ENCODE measurements around the gene SAMD8.
"Not testable (repeated sequence)": the region's sequence is repeated elsewhere in the genome, so short reads cannot be mapped to it uniquely, and the experiment has no call there.

Gene SAMD8

DNA sequence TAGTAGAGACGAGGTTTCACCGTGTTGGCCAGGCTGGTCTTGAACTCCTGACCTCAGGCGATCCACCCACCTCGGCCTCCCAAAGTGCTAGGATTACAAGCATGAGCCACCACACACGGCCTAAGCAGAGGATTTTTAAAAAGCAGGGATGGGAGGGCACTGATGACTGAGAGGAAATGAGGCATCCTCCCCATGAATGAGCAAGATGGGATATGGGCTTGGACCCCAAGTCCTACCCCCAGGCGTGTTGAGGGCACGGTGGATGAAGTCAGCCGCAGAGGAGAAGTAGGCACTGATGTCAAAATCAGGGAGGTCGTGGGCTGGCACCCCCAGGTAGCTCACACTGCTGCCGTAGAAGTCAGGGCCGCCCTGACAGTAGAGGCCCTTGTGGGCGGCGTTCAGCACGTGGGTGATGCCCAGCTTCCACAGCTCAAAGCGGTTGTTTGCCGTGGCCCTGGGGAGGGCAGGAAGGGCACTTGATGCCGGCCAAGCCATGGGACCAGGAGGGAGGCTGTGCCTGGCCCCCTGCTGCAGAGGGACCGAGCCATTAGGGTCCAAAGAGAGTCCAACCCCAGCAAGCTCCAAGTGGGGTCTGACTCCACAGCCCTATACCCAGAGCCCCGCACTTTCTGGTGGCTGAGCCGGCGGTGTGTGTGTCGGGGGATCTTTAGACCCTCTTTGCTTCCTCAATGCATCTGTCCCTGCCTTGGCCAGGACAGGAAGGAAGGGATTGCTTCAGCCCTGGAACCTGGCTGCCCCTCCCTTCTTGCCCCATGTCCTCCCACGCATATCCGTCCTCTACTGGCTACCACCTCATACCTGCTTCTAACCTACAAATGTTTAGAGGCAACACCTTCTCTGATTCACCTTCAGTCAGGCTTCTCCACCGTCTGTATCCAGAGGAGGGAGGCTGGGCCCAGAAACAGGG lies 3.4 kb upstream of the SAMD8 start:
- no peak for FAIRE-seq

DNA sequence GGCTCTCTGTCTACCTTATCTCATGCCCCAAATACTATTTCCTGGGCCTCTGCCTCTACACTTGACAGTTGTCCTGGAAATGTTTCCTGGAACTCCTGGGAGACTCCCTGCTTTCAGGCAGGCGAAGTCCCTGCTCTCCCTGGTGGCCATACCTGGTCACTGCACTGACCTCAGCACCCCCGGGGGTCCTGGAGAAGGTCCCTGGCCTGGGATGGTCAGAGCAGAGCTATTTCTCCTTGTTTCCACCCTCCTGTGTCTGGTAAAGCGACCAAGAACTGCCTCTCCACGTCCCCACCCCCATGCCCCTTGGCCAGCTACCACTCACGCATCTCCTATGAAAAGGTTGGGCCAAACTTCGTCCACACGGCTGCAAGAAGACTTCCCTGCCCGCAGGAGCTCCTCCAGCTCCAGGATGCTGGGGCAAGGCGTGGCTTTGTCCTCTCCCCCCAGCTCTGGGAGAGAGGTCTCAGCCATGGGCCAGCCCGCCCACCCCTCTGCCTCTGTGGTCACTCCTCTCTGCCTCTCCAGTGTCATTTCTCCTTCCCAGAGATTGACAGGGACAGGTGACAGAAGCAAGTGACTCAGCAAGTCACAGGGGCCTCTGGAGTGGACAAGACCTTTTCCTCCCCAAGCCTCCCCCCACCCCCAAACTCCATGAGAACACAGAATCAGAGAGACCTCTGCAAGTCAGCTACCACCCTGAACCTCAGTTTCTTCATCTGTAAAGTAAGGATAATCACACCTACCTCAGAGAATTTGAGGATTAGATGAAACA lies 2.6 kb upstream of the SAMD8 start:
- no peak for FAIRE-seq

DNA sequence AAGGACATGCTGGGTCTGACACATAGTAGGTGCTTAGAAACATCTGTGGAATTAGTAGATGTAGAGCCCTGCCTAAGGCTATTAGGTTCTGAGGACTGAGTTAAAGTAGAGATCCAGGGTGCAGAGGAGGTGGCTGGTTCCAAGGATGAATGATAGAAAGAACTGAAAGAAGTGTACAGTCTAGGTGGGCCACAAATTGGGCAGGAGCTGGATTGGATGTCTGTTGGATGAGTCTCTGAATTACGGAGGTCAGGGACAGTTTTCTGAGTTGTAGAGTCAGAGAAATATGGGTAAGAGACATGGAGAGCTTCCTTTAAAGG lies 2.0 kb upstream of the SAMD8 start:
- no peak for FAIRE-seq

DNA sequence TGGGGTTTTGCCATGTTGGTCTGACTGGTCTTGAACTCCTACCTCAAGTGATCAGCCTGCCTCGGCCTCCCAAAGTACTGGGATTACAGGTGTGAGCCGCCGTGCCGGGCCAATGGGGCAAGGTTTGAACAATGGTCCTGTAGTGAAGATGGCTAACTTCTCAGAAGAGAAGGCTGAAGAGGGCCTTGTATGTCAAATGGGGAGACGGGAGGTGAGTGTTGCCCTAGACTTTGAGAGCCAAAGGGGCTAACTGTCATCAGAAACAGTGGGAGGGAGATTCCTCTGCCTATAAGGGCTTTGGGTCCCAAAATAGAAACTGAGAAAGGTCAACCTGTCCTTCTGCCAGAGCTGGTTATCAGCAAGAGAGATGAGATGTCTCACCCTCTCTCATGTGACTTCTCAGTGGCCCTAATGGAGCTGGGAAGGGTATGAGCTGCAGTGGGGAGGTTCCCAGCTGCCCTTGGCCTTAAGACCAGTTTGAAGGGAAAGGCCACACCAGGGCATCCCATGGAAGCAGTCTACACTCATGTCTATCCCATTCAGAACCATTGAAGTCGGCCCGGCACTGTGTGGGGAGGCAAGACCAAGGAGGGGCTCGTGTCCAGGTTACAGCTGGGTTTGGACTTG lies 1.3 kb upstream of the SAMD8 start:
- FAIRE-seq: no peak

DNA sequence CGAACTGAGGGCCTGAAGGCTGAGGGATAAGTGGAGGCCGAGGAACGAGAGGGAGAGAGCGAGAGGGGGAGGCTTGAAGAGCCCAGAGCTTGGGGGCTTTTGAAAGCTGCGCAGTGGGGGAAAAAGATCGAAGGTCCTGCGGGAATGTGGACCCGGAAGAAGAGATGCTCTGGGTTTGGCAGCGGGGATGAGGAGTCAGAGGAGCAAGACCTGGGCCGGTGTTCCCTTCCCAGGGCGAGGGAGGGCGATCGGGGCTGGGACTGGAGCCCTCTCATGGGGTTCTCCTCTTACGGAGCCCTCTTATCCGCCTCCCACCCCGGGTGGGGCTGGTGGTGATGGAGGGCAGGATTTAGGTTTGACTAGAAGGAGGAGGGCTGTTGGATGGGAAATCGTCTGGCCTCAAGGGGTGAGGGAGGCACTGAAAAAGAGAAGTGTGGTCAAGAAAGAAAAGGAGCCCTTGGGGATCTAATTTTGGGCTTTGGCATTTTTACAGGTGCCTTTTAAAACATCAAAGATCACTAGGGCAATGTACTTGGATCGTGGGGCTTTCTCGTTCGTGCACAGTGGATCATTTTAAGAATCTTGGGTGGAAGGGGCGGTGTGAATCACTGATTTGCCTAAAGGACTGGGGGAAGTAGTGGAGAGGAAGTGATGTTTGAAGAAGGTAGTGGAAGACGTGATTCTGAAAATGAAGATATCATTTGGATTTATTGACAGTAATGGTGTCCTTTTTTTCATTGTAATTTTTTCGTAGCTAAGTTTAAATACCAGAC lies 637 bp downstream of the SAMD8 start:
- no peak for FAIRE-seq

DNA sequence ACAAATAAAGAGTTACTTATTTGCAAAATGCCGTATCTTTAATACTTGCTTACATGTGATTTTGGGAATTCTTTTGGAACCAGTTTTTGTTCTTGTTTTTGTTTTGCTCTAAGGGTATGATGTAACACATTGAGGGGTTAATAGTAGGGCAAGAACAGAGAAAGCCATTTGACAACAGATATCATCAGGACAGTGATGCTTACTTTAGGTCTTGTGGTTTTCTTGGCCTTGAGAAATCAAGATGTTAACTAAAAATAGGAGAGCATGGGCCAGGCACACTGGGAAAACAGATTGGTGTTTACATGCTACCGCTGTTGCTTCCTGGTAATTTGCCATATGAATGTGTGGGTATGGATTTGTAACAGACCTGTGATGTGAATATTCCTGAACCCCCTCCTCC lies 3.7 kb downstream of the SAMD8 start:
- no peak for FAIRE-seq

DNA sequence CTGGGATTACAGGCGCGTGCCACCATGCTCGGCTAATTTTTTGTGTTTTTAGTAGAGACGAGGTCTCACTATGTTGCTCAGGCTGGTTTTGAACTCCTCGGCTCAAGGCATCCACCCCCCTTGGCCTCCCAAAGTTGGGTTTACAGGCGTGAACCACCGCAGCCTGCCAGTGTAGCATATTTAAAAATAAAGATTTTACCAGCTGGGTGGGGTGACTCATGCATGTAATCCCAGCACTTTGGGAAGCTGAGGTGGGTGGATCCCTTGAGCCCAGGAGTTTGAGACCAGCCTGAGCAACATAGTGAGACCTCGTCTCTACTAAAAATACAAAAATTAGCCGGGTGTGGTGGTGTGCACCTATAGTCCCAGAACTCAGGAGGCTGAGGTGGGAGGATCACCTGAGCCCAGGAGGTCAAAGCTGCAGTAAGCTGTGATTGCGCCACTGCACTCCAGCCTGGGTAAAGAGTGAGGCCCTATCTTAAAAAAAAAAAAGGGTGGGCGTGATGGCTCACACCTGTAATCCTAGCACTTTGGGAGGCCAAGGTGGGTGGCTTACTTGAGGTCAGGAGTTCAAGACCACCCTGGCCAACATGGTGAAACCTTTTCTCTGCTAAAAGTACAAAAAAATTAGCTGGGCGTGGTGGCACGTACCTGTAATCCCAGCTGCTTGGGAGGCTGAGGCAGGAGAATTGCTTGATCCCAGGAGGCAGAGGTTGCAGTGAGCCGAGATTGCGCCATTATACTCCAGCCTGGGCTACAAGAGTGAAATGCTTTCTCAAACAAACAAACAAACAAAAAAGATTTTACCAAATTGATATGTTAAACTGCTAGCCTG lies 5.7 kb downstream of the SAMD8 start:
- FAIRE-seq: not testable (repeated sequence)

DNA sequence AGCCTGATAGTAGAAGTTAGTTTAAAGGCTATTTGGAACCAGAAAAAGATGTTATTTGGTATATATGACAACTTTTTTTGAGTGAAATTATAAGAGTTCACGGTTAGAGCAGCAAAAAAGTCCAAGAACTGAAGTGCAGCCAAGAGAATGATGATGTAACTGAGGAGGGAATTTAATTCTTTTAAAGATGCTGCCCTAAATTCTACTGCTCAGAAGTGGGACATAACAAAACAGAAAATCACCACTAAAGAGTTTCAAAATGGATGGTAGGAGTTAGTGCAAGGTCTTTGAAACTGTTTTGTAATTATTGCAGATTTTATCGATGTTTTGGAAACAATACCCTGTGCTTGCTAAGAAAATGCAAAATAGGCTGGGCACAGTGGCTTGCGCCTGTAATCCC lies 6.5 kb downstream of the SAMD8 start:
- no peak for FAIRE-seq

DNA sequence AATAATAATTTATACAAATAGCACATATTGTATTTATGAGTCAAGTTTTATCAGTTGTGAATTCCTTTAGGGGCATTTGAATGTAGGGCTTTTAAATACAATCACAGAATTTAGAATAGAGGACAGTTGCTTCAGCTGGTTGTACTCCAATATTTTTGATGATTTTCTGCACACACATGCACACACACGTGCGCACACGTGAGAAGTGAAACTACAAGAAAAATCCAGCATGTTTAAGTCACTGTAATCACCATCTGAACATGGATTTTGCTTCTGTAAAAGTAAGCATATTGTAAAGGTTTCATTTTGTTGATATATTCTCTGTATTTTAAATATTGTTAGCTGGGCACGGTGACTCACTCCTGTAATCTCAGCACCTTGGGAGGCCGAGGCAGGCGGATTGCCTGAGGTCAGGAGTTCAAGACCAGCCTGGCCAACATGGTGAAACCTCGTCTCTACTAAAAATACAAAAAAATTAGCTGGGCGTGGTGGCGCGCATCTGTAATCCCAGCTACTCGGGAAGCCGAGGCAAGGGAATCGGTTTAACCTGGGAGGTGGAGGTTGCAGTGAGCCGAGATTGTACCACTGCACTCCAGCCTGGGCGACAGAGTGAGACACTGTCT lies 8.1 kb downstream of the SAMD8 start:
- not testable (repeated sequence) for FAIRE-seq

DNA sequence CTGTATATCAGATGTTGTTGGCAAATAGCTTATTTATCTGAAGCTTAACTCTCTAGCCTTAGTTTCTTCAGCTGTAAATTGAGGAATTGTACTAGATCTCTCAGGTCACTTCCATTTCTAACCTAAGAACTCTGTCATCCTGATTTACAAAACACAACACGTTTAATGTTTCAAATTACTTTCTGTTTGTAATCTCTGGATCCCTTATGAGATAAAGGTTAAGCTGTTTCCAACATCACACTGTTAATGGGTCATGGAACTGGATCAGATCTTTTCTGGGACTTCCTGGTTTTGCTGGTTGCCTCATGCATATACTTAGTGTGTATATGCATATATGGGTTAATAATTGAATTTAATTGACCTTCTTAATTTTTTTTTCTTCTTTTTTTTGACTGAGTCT lies 9.9 kb downstream of the SAMD8 start:
- FAIRE-seq: no peak

DNA sequence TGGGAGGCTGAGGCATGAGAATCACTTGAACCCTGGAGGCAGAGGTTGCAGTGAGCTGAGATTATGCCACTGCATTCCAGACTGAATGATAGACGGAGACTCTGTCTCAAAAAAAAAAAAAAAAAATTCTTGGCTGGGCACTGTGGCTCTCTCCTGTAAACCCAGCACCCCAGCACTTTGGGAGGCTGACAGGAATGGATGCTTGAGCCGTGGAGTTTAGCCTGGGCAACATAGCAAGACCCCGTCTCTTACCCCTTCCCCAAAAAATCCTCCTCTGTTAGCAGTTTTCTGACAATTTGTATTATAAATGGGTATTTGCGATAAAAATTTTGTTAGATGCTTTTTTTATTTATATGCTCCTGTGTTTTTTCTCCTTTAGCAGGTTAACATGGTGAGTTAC lies 11.0 kb downstream of the SAMD8 start:
- FAIRE-seq: no peak

DNA sequence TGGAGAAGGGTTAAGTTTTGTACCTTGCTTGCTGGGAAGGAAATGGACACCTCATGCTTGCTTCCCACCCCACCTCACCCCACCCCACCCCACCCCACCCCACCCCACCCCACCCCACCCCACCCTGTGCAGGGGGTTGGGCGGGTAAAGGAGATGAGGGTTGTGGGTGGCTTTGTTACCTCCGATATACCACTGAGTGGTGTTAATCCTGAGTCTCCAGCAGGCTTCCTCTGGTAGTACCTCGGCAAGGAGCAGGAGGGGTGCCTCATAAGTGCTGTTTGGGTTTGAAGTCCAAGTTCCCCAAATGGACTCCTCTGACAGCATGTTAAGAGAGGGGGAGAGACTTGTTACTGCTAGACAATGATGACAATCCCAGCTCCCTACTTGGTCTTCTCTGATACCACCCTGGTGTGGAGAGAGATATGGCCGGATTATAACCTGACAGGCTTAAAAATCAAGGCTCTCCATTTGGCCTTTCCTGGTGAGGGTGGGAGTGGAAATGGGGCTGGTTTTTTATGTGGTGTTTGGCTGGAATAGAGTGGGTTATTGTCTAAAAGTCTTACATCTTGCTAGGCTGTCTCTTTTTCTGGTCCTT lies 11.7 kb downstream of the SAMD8 start:
- FAIRE-seq: no peak

DNA sequence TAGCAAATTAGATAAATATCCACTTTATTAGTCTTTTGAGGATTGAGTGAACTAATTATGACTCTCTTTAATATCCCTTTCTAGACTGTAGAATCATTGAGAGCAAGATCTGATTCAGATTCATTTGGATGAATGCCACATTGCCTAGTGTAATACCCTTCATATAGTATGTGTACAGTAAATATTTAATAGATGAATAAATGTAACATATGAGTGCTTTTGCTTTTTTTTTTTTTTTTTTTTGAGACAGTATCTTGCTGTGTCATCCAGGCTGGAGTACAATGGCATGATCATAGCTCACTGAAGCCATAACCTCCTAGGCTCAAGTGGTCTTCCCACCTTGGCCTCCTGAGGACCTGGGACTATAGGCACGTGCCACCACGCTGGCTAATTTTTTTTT lies 14.8 kb downstream of the SAMD8 start:
- FAIRE-seq: no peak

DNA sequence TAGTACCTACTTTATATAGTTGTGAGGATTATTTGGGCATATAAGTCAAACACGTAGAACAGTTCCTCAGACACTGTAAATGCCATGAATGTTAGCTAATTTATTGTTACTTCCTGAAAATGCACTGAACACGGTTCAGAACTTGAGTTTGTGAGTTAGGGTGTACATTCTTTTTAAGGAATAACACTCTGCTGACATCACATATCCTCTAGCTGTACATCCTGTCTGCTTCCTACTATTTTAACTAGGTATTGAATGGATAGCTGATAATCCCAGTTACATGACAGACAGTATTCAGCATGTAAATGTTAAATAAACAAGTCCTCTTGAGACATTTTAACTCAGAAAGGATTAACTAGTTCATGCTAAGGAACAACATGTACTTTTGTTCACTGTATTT lies 16.0 kb downstream of the SAMD8 start:
- FAIRE-seq: no peak

DNA sequence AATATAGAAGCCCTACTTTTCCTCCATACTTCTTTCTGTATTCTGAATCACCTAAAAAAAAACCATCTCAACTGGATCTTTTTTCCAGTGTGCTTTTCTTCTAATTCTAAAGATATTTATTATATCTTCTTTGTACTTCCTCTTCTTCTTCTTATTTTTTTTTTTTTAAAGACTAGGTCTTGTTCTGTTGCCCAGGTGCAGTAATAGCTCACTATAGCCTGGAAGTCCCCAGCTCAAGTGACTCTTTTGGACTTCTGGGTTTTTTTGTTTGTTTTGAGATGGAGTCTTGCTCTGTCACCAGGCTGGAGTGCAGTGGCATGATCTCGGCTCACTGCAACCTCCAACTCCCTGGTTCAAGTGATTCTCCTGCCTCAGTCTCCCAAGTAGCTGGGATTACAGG lies 17.5 kb downstream of the SAMD8 start:
- FAIRE-seq: not testable (repeated sequence)

DNA sequence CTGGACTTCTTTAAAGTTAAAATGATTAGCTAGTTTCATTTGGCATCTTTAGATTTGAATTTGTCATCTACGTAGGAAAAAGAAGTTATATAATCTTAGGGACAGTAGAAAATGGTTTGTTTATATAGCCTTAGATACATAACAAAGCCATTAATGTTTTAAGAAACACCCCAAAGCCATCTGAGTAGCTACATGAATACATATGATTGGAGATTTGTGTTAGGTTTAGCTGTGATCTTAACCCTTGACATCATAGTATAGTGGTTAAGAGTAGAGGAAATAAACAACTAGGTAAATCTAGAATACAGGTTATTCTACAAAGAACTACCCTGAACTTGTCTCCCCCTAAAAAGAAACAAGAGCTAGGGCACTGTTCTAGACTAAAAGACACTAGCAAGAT lies 18.1 kb downstream of the SAMD8 start:
- FAIRE-seq: no peak

DNA sequence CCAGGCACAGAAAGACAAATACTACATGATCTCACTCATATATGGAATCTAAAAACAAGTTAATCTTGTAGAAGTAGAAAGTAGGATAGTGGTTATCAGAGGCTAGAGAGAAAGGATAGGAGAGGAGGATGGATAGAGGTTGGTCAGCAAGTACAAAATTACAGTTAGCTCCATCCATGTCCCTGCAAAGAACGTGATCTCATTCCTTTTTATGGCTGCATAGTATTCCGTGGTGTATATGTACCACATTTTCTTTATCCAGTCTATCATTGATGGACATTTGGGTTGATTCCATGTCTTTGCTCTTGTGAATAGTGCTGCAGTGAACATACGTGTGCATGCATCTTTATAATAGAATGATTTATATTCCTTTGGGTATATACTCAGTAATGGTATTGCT lies 22.2 kb downstream of the SAMD8 start:
- FAIRE-seq: not testable (repeated sequence)

DNA sequence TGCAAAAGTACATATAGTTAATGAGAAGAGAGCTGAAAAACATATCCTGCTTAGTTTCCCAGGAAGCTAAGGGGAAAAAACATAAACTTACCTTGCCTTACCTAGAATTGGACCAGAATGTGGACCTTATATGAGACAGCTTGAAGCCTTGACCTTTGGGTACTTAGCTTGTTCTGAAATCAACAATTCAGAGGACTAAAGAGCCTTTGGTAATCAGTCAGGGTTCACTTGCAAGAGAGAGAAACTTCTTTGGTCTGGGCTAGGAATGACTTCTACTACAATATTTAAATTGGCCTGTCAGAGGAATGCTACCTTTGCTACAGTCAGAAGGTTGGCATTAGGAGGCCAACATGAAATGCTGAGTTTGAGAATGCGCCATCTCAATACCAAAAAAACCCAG lies 24.9 kb downstream of the SAMD8 start:
- no peak for FAIRE-seq

DNA sequence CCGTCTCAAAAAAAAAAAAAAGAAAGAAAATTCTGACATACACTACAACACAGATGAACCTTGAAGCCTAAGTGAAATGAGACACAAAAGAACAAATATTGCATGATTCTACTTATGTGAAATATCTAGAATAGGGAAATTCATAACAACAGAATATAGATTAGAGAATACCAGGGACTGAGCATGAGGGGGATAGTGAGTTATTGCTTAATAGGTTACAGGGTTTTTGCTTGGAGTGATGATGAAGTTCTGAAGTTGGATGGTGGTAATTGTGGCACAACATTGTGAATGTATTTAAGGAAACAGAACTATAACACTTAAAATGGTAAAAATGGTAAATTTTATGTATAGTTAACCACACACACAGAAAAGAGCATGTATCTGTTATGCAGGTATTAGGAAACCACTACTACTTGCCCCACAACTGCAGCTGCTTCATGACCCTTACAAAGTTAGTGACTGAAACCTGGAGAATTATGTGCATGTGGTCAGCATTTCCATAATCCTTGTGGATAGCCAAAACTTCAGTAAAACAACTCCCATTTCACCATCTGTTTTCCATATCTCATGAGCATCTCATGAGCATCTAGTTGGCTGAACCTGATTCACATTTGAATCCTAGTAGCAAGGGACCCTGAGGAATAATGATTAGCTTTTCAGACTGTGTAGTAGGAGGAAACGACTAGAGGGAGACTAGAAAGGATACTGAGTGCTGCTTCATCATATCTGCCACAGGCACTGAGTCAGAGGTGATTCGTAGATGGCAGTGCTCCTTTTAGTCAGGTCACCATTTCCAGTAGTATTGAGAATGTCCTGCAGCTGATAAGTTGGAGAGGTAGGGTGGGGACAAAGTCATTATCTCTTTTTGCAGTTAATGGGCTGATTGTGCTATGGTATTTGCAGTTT lies 26.3 kb downstream of the SAMD8 start:
- FAIRE-seq: peak; percentile 33

DNA sequence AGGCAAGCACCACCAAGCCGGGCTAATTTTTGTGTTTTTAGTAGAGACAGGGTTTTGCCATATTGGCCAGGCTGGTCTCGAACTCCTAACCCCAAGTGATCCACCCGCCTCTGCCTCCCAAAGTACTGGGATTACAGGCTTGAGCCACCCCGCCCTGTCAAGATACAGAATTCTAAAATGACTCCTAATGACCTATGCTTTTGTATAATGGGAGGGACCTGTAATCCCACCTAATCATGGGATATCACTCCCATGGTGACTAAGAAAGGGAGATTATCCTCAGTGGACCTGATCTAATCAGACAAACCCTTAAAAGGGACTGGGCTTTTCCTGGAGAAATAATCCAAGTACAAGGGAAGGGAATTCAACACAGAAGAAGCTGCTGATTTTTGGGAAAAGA lies 28.8 kb downstream of the SAMD8 start:
- FAIRE-seq: no peak
